Stimulated activated CD4-positive, alpha-beta T cell treated with anti-CD3 and anti-CD28 coated beads, Interleukin-4, amount 100 ng/mL, for 48 hours (primary cell): ENCODE data around the gene ATF6.
A peak's percentile ranks its signal among the peaks of the same experiment; 100 is the strongest.

Experiments used
- DNase-seq, 2 donors: peaks; one replicate each; pipeline ENCODE4 v3.0.0-alpha.2; 2020; ENCODE audit warnings: low read depth in 2 of 2

The ATF6 gene

DNA sequence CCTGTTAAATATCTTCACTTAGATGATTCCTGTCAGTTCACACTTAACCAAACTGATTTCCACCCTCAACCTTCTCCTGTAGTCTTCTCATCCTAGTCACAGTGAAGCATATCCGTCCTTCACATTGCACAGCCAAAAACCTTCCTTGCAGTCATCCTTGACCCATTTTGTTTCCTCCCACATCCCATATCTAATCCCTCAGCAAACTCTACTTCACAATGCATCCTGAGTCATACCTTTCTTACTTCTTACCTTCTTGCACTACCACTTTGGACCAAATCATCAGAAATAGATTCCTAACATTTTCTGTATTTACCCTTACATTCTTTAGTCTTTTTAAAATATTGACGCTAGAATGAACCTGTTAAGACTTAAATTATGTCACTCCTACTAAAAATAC, 170.7 kb downstream of the ATF6 start:
- DNase-seq = no peak

DNA sequence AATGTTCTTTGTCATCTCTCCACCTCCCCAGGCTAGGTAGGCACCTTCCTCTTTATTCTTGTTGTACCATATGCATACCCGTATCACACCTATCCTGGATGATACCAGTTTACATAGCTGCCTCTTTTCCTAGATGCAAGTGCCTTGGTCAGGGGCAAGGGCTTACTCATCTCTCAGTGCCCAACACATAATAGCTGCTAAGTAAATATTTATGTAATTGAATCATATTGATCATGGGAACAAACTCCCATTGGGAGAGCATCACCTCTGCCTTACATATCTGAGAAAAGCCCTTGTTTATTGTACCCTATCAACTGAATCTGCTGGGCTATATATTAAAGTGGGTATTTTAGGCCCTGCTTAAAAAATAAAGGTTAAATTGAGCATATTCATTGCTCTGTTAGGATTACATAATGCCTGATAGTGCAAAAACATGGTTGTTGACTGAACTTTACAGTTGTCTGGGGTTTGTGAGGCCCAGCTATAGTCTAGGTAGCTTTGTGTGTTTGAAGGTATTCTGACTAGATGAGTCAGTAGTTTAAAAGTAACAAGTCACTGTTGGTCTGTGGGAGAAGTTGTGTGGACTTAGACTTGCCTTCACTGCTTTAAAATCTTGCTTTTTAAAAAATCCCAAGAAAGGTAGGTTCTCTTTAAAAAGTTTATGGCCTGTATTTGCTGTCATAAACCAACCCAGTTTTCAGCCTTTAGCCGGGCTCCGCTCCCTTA, 174.9 kb downstream of the ATF6 start:
- no peak for DNase-seq

DNA sequence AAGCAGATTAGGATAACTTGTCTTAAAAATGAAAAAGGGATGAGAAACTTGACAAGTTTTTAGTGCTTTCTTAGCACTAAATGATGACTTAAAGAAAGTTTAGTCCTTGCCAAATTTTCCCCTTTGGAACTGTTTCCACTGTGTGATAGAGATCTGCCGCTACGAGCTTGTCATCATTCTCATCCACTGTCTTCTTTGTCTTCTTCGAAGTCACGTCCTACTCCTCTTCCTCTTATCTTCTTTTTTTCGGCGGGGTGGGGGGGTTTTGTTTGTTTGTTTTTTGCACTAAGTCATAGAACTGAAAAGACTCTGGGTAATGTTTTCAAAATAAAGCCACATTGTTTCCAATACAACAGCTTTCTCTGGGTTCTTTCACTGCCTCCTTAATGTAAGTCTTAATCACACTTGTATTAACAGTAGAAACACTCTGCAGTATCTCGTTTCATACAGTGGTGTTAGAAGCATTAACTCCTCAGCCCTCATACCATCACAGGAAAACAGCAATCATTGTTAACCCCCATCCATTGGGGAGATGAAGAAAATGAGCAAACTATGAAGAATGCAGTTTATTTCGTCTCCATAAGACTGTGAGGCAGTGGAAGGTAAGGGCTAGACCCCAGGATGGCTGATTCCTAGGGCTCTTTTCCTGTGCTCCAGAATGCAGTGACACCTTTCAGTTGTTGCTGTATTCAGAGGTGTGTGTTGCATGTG, 175.8 kb downstream of the ATF6 start:
- DNase-seq = no peak

- DNase-seq = no peak
These were observed 177.6 kb downstream of the ATF6 start for GRCh38 chr1:161943737-161944136.

GRCh38 chr1:161944381-161944780, 178.3 kb downstream of the ATF6 start:
- DNase-seq = no peak

DNA sequence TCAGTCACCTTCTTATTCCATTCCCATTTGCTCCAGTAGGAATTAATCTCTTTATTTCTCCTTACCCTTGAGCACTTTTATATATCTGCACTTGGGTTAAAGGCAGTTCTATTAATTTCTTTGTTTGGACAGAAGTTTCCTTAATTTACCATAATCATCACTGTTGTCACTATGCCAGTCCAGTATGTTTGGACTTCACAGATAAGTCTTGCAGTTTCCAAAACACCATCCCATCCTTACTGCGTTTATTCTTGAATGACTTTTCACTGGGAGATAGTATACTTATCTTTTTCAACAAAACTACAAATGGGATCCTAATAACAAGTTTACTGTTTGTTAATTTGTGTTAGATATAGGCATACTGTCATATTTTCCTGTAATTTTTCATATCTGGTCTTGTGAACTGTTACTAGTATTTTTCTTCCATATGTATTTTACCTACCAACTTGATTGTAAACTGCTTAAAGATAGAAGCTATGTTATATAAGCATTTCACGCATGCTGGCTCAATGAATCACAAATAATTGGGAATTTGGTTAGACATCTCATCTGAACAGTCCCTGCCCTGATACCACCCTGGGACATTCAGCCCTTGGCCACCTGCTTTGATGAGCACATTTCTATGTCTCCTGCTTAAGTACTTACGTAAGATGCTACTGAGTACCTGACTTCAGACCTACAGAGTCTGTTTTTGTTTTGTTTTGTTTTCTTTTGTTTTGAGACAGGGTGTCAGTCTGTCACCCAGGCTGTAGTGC, 179.4 kb downstream of the ATF6 start:
- DNase-seq = no peak

GRCh38 chr1:161946071-161946987, 180.2 kb downstream of the ATF6 start:
- DNase-seq = no peak

DNA sequence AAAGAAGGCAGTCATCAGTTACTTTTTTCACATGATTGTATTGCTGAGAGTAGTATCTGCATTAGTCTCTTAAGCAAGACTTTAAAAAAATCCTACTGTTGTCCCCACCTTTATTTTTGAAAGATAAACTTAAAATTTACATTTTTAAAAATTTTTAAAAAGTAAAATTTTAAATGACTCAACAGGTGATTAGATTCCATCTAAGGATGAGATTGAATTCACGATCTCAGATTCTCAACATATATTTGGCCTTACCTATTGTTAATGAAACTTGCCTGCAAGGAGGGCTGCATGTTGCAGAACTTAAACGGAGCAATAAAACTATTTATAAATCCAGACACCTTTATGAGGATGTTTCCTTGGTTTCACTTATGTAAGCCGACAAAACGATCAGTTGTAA, 182.3 kb downstream of the ATF6 start:
- DNase-seq = no peak

DNA sequence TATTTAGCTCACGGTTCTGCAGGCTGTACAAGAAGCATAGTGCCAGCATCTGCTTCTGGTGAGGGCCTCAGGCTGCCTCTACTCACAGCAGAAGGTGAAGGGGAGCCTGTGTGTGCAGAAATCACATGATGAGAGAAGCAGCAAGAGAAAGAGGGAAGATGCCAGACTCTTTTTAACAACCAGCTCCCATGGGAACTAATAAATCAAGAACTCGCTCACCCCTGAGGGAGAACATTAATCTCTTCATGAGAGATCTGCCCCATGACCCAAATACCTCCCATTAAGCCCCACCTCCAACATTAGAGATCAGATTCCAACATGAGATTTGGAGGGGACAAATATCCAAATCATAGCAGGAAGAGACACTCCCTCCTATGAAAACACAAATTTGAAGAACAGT, 183.4 kb downstream of the ATF6 start:
- no peak for DNase-seq

DNA sequence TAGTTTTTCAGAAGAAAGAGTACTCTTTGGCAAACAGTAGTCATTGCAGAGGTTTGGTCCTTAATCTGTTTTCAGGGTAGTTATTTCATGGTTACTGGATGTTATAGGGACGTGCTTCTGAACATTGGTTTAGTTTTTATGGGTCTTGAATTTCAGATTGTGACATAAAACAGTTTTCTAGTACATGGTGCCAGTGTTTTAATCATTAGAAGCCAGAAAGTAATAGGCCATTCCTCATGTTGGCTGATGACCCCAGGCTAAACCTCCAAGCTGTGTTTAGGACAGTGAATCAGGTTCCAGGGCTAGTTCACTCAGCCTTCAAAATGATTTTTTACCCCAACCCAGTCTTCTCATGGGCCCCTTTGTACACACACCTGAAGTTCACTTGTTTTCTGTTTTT, 184.3 kb downstream of the ATF6 start:
- DNase-seq = no peak

- no peak for DNase-seq
These were observed 185.5 kb downstream of the ATF6 start for GRCh38 chr1:161951646-161952045.

GRCh38 chr1:161952607-161953172, 186.6 kb downstream of the ATF6 start:
- no peak for DNase-seq

- DNase-seq = no peak
These were observed 187.3 kb downstream of the ATF6 start for GRCh38 chr1:161953256-161953920.

DNA sequence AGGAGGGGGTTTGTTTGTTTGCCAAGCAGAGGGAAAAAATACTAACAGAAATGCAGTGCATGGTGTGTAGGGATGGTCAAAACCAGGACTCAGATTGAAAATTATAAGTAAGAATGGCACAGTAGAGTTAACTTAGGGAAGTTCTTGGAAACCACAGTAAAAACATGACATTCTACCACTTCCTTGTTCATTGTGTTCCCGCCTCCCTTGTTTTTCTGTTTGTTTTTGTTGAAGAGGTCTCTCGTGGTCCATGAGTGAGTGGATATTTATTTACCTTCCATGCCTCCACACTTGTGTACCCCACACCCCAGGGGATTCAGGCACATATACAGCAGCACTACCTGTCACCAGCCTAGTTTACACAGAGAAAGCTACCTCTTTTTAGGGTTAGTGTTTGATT, 187.9 kb downstream of the ATF6 start:
- DNase-seq = no peak

DNA sequence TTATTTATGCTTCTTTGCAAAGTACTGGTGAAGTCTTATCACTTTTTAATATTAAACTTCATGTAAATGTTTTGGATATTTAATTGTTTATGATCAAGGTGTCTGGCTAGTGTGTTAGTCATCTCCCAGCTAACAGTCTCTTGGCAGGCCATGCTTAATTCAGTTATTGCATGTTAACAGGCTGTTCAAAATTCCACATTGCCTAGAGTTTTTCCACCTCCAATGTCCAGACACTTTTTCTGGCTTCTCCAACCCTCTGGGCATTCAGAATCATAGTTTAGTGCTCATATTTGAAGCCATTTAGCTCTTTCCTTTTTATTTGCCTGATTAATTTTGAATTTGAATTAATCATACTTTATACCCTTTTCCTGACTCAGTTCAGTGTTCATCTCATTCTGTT, 188.3 kb downstream of the ATF6 start:
- DNase-seq = no peak

- no peak for DNase-seq
These were observed 189.5 kb downstream of the ATF6 start for GRCh38 chr1:161955606-161956005.

DNA sequence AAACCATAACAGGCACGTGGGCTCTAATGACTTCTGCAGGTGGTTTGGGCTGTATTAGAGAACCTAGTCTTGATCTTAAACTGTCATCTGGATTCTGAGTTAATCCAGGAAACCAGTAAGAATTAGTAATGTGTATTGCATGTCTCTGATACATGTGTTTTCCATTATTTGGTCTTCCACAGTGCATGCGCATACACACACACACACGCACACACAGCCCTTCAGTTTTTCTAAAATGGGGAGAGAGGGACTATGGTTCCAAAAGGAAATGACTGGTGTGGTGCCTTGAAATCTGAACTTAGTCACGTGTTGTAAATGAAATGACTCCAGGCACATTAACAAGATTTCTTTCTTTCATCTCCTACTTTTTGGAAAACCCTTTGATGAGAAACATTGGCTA, 190.0 kb downstream of the ATF6 start:
- no peak for DNase-seq

DNA sequence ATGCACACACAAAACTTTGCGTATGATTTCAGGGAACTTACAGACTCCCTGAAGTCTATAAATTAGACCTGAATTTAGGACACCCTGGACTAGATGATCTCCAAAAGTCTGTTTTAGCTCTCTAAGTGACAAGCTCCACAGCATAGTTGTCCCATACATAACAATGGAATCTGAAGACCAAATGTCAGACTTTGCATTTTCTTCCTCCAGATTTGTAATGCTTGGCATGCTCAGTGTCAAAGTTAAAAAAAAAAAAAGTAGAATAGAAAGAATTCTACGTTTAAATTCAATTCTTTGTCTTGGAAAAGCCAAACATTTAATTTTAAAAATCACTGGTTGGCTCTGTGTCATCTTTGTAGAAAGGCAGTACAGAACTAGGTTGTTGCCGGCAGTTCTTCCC, 190.8 kb downstream of the ATF6 start:
- DNase-seq = no peak

DNA sequence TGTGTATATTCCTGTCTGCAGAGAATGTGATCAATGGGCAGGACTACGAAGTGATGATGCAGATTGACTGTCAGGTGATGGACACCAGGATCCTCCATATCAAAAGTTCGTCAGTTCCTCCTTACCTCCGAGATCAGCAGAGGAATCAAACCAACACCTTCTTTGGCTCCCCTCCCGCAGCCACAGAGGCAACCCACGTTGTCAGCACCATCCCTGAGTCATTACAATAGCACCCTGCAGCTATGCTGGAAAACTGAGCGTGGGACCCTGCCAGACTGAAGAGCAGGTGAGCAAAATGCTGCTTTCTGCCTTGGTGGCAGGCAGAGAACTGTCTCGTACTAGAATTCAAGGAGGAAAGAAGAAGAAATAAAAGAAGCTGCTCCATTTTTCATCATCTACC, 192.3 kb downstream of the ATF6 start:
- no peak for DNase-seq

- peak; percentile 6 to 28 for DNase-seq
These were observed 196.2 kb downstream of the ATF6 start for GRCh38 chr1:161962091-161962887.
